ENCODE data around the gene ZNF367. TPM values are rescaled to one million over a fixed set of nuclear protein-coding genes. Genes with fewer than 3 reads are reported as not detected.
A peak's percentile ranks its signal among the peaks of the same experiment; 100 is the strongest.

Gene ZNF367
- total and polyA plus RNA-seq, 9 of the 15 experiments (the other 6 are each of a cell fraction or from before 2014, with no cell fraction given) = 2.7 to 14.4 (median 10.0) TPM

DNA sequence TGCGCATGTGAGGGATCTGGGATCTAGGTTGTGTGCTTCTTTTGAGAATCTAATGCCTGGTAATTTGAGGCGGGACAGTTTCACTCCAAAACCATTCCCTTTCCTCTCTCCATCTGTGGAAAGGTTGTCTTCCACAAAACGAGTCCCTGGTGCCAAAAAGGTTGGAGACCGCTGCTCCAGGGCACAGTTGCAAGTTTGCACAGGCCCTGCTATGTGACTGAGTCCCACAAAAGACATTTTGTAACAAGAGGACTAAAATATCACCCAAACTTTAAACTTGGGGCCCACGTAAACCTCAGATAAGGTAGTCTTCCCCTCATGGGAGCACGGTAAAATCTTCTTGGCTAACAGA is 5.8 kb upstream of the ZNF367 start:
- peak overlapping the region; percentile 64 for H3K4me2 ChIP-seq (ENCODE audit: insufficient read depth, low read length)
- intact Hi-C loops (cut with micrococcal nuclease) = no loop called here

More for the DNA sequence above, 5.8 kb upstream of the ZNF367 start:
- CTCF ChIA-PET (ENCODE audit: low intra/inter-chr PET ratio) = no interaction called here
- Histone ChIP-seq H3K4me1 (replicated peaks in 1 of 2; ENCODE audit: control insufficient read depth in 2 of 2, insufficient read depth in 2 of 2, low read length in 2 of 2) (peaks cover 4 to 26% of the 10 kb centered on the region in 2 experiments; a peak in 4 of 5 replicates), H3K9me1 (ENCODE audit: control insufficient read depth, insufficient read depth, low read length) (no peaks in the 10 kb centered on the region), H3K36me3 (ENCODE audit: control insufficient read depth, insufficient read depth, low read length) (no peaks in the 10 kb centered on the region), H3K27me3 (ENCODE audit: control insufficient read depth in 2 of 2, insufficient read depth in 2 of 2, low read length in 2 of 2) (no peaks in the 10 kb centered on the region), H4K20me1 (replicated peaks; ENCODE audit: control insufficient read depth, insufficient read depth, low read length) (no peaks in the 10 kb centered on the region), H3K79me2 (ENCODE audit: control insufficient read depth, insufficient read depth, low read length) (peaks cover 10% of the 10 kb centered on the region; the same call in 1 of the 3 replicates), H3K27ac (ENCODE audit: extremely low read depth, low read depth, low read length) (peak overlapping the region; percentile 41), H3K9ac (ENCODE audit: insufficient read depth in 1 of 2, low read depth in 2 of 2, low read length in 2 of 2) (peak overlapping the region; percentile 32 to 49; a peak in 2 of 4 replicates), H3K9me3 (replicated peaks; ENCODE audit: control insufficient read depth, insufficient read depth, low read depth, low read length) (no peaks in the 10 kb centered on the region), H2AFZ (ENCODE audit: low read depth, low read length) (peak overlapping the region; percentile 93), H3K4me3 (no peak overlapping the region)
- ATAC-seq = no peak
- TF ChIP-seq NRF1 (conservative IDR thresholded peaks at IDR 0.05 in 1 of 2, IDR thresholded peaks at IDR 0.05 in 1 of 2) (peak in 1 of 2 experiments; percentile 65), PML (IDR thresholded peaks at IDR 0.05; ENCODE audit: low read length) (no peak), HMBOX1 (IDR thresholded peaks at IDR 0.05) (peak; percentile 86), MTA3 (IDR thresholded peaks at IDR 0.05; ENCODE audit: borderline replicate concordance) (no peak)
- no TSS peak for BruUV-seq (replicated peaks)
- POLR2A ChIA-PET = interaction anchor here (1.2 to 3.1 kb wide), 2 partner anchors 11 to 15 kb away, joined by 3 to 12 read pairs; no protein-coding TSS in a partner anchor
- DNase-seq (ENCODE audit: extremely low read depth in 1 of 4, low spot score in 3 of 4) = no peak
- FAIRE-seq = no peak
- 18% methylated on average over 5 of the region's 6 CpGs for WGBS (ENCODE audit: insufficient coverage, low coverage, missing lambda C conversion rate)
- in situ Hi-C loops (cut with MboI) = no loop called here

Measured in K562 (cell line).